Mammary epithelial cell (primary cell): ENCODE results near the gene TCFL5.

ENCODE experiments used
- EZH2 ChIP-seq: IDR thresholded peaks from 2 replicates; pipeline ENCODE4 v1.6.1; 2012; ENCODE audit warnings: low read length, inconsistent platforms, borderline replicate concordance
- TF ChIP-seq, protein P1 (sequence below), 2 donors: IDR thresholded peaks in 1 of 2; conservative IDR thresholded peaks in 1 of 2; 2 replicates each; pipeline ENCODE4 v1.5.1; 2011 to 2012; ENCODE audit warnings: inconsistent platforms in 2 of 2, low read length in 2 of 2, mild to moderate bottlenecking in 2 of 2, control low read depth in 1 of 2, low read depth in 1 of 2; ENCODE audit not compliant: insufficient read depth in 1 of 2; ENCODE audit errors: extremely low read depth in 1 of 2

- TF ChIP-seq, protein P1, sequence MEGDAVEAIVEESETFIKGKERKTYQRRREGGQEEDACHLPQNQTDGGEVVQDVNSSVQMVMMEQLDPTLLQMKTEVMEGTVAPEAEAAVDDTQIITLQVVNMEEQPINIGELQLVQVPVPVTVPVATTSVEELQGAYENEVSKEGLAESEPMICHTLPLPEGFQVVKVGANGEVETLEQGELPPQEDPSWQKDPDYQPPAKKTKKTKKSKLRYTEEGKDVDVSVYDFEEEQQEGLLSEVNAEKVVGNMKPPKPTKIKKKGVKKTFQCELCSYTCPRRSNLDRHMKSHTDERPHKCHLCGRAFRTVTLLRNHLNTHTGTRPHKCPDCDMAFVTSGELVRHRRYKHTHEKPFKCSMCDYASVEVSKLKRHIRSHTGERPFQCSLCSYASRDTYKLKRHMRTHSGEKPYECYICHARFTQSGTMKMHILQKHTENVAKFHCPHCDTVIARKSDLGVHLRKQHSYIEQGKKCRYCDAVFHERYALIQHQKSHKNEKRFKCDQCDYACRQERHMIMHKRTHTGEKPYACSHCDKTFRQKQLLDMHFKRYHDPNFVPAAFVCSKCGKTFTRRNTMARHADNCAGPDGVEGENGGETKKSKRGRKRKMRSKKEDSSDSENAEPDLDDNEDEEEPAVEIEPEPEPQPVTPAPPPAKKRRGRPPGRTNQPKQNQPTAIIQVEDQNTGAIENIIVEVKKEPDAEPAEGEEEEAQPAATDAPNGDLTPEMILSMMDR (conservative IDR thresholded peaks at IDR 0.05 in 1 of 2, IDR thresholded peaks at IDR 0.05 in 1 of 2; ENCODE audit: extremely low read depth in 1 of 2, insufficient read depth in 1 of 2, low read depth in 1 of 2, low read length in 2 of 2): peak in 1 of 2 donors; percentile 1
- no peak for TF ChIP-seq EZH2
These were observed 67.9 kb downstream of the TCFL5 start for GRCh38 chr20:62793757-62794006.
